ENCODE measurements around the gene DYRK2.

DYRK2 gene

DNA sequence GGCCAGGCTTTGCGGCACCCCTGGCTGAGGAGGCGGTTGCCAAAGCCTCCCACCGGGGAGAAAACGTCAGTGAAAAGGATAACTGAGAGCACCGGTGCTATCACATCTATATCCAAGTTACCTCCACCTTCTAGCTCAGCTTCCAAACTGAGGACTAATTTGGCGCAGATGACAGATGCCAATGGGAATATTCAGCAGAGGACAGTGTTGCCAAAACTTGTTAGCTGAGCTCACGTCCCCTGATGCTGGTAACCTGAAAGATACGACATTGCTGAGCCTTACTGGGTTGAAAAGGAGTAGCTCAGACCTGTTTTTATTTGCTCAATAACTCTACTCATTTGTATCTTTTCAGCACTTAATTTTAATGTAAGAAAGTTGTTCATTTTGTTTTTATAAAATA, 9.9 kb downstream of the DYRK2 start:
- TF ChIP-seq TEAD4 (IDR thresholded peaks at IDR 0.05) = no peak
- TF ChIP-seq FOXM1 (IDR thresholded peaks at IDR 0.05; ENCODE audit: borderline replicate concordance, low read depth) = no peak
- no peak for TF ChIP-seq CREB1 (IDR thresholded peaks at IDR 0.05; ENCODE audit: low read depth)
- TF ChIP-seq, protein P1, sequence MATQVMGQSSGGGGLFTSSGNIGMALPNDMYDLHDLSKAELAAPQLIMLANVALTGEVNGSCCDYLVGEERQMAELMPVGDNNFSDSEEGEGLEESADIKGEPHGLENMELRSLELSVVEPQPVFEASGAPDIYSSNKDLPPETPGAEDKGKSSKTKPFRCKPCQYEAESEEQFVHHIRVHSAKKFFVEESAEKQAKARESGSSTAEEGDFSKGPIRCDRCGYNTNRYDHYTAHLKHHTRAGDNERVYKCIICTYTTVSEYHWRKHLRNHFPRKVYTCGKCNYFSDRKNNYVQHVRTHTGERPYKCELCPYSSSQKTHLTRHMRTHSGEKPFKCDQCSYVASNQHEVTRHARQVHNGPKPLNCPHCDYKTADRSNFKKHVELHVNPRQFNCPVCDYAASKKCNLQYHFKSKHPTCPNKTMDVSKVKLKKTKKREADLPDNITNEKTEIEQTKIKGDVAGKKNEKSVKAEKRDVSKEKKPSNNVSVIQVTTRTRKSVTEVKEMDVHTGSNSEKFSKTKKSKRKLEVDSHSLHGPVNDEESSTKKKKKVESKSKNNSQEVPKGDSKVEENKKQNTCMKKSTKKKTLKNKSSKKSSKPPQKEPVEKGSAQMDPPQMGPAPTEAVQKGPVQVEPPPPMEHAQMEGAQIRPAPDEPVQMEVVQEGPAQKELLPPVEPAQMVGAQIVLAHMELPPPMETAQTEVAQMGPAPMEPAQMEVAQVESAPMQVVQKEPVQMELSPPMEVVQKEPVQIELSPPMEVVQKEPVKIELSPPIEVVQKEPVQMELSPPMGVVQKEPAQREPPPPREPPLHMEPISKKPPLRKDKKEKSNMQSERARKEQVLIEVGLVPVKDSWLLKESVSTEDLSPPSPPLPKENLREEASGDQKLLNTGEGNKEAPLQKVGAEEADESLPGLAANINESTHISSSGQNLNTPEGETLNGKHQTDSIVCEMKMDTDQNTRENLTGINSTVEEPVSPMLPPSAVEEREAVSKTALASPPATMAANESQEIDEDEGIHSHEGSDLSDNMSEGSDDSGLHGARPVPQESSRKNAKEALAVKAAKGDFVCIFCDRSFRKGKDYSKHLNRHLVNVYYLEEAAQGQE (IDR thresholded peaks at IDR 0.05; ENCODE audit: low read depth) = no peak
- TF ChIP-seq, protein P2, sequence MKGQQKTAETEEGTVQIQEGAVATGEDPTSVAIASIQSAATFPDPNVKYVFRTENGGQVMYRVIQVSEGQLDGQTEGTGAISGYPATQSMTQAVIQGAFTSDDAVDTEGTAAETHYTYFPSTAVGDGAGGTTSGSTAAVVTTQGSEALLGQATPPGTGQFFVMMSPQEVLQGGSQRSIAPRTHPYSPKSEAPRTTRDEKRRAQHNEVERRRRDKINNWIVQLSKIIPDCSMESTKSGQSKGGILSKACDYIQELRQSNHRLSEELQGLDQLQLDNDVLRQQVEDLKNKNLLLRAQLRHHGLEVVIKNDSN (IDR thresholded peaks at IDR 0.05) = no peak
- TF ChIP-seq CEBPB (IDR thresholded peaks at IDR 0.05) = no peak
- TF ChIP-seq TCF12 (IDR thresholded peaks at IDR 0.05; ENCODE audit: low read depth) = no peak
- TF ChIP-seq YY1 (IDR thresholded peaks at IDR 0.05; ENCODE audit: low read depth) = no peak
- TF ChIP-seq TAF1 (IDR thresholded peaks at IDR 0.05; ENCODE audit: low read depth) = no peak
- no peak for TF ChIP-seq EGR1 (IDR thresholded peaks at IDR 0.05)
- TF ChIP-seq RAD21 (IDR thresholded peaks at IDR 0.05; ENCODE audit: low read depth) = no peak
- TF ChIP-seq ZBTB7A (IDR thresholded peaks at IDR 0.05; ENCODE audit: low read depth) = no peak
- TF ChIP-seq EP300 (IDR thresholded peaks at IDR 0.05; ENCODE audit: borderline replicate concordance) = no peak

- TF ChIP-seq ZBTB7A (IDR thresholded peaks at IDR 0.05; ENCODE audit: low read depth) = no peak
- TF ChIP-seq, protein P2 (IDR thresholded peaks at IDR 0.05) = no peak
- no peak for TF ChIP-seq RAD21 (IDR thresholded peaks at IDR 0.05; ENCODE audit: low read depth)
- no peak for TF ChIP-seq TCF12 (IDR thresholded peaks at IDR 0.05; ENCODE audit: low read depth)
- no peak for TF ChIP-seq CREB1 (IDR thresholded peaks at IDR 0.05; ENCODE audit: low read depth)
- no peak for TF ChIP-seq MAX (IDR thresholded peaks at IDR 0.05)
- TF ChIP-seq YY1 (IDR thresholded peaks at IDR 0.05; ENCODE audit: low read depth) = no peak
- TF ChIP-seq EP300 (IDR thresholded peaks at IDR 0.05; ENCODE audit: borderline replicate concordance) = no peak
These were observed 10.7 kb downstream of the DYRK2 start for GRCh38 chr12:67659292-67659691.

DNA sequence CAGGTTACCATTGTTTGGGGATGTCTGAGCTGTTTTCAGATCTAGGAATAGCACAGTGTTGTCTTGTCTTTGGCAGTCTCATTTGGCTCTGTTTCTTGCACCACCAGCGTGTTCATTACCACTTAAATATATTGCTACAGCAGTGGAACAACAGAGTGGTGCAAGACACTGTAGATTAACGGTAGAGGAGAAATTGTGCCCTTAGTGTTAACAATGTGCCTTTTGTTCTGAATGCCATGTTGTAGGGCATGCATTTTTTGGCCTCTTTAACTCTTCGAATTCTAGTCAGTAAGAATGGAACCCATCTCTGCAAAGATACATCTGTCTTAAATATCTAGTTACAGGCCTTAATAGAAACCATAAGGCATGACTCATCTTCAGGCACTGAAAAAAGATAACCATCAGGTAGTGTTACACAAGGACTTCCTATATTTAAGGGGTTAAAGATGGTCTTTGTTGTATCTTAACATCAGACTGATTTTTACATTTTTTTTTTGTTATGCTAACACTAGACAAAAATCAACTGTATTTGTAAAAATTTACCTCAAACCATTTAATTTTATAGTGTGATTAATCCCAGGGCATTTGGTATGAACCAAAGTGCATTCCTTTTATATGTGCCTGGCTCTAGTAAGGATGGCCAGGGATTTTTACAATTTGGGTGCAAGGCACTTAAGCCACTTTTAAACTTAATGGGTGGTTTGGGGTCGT, 12.9 kb downstream of the DYRK2 start:
- TF ChIP-seq RAD21 (IDR thresholded peaks at IDR 0.05; ENCODE audit: low read depth) (no peak), CEBPB (IDR thresholded peaks at IDR 0.05) (no peak), TCF12 (IDR thresholded peaks at IDR 0.05; ENCODE audit: low read depth) (no peak), NFIC (IDR thresholded peaks at IDR 0.05) (no peak), FOXM1 (IDR thresholded peaks at IDR 0.05; ENCODE audit: borderline replicate concordance, low read depth) (no peak), CREB1 (IDR thresholded peaks at IDR 0.05; ENCODE audit: low read depth) (no peak), TAF1 (IDR thresholded peaks at IDR 0.05; ENCODE audit: low read depth) (no peak)
- TF ChIP-seq, protein P1 (IDR thresholded peaks at IDR 0.05; ENCODE audit: low read depth) = no peak

GRCh38 chr12:67662910-67663538, 14.5 kb downstream of the DYRK2 start:
- TF ChIP-seq, protein P1 (IDR thresholded peaks at IDR 0.05; ENCODE audit: low read depth) = no peak
- TF ChIP-seq NFIC (IDR thresholded peaks at IDR 0.05) (no peak), MAX (IDR thresholded peaks at IDR 0.05) (no peak), ZBTB7A (IDR thresholded peaks at IDR 0.05; ENCODE audit: low read depth) (no peak), FOXM1 (IDR thresholded peaks at IDR 0.05; ENCODE audit: borderline replicate concordance, low read depth) (no peak), TCF12 (IDR thresholded peaks at IDR 0.05; ENCODE audit: low read depth) (no peak), CEBPB (IDR thresholded peaks at IDR 0.05) (no peak), RAD21 (IDR thresholded peaks at IDR 0.05; ENCODE audit: low read depth) (no peak), YY1 (IDR thresholded peaks at IDR 0.05; ENCODE audit: low read depth) (no peak), TAF1 (IDR thresholded peaks at IDR 0.05; ENCODE audit: low read depth) (no peak), CREB1 (IDR thresholded peaks at IDR 0.05; ENCODE audit: low read depth) (no peak), TEAD4 (IDR thresholded peaks at IDR 0.05) (no peak), EP300 (IDR thresholded peaks at IDR 0.05; ENCODE audit: borderline replicate concordance) (no peak), EGR1 (IDR thresholded peaks at IDR 0.05) (no peak)
- TF ChIP-seq, protein P2 (IDR thresholded peaks at IDR 0.05) = no peak

Measured in Ishikawa (cell line).